ENCODE results near the gene TRAPPC2.

Gene TRAPPC2

DNA sequence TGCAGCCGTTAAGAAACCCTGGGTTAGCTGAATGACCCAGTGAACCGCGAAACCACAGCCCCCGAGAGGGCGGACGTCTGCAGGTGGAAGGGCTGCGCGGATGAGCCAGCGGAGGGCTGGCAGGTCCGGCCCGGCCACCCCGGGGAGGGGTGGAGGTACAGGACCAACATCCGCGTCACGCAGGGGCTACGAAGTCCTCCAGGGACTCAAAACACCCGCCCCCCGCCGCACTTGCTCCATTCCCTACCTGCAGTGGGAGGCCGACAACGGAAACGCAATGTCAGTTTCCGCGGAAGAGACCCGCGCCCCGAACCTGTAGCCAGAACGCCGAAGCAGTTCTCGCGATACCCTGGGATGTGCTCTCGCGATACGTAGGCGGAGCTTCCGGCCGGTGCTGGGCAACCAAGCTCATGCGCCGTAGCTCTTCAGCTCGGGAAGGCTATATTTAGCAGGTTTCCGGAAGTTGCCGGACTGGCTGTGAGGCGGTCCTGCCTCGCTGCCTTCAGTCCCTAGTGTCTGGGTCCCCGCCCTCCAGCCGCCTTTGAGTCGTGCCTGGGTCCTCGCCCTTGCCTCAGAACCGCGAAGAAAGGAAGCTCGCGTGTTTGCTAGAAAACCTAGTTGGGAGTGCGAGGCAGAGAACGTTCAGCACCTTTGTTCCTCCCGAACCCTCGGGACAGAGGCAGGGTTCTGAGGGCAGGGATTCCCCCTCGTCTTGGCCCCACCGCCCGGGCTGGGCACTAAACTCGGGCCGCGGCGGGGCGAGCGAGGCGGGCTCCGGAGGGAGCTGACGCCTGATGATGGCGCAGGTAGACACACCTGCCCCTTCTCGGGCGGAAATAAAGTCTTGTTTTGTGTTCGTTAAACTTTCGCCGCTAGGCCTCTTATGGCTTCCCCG, at the start of gene TRAPPC2, which contains the start of gene OFD1:
TRAPPC2 (minus strand) TSS at position 343 of the 895 bp plus-strand sequence. CDS start 14,657 bp downstream, outside the sequence.
OFD1 (plus strand) TSS at position 471 of the 895 bp plus-strand sequence; CDS start at position 795, 324 bp downstream.
- in situ Hi-C loops (cut with HindIII; ENCODE audit: low sequenced_read_pairs): no loop called here

DNA sequence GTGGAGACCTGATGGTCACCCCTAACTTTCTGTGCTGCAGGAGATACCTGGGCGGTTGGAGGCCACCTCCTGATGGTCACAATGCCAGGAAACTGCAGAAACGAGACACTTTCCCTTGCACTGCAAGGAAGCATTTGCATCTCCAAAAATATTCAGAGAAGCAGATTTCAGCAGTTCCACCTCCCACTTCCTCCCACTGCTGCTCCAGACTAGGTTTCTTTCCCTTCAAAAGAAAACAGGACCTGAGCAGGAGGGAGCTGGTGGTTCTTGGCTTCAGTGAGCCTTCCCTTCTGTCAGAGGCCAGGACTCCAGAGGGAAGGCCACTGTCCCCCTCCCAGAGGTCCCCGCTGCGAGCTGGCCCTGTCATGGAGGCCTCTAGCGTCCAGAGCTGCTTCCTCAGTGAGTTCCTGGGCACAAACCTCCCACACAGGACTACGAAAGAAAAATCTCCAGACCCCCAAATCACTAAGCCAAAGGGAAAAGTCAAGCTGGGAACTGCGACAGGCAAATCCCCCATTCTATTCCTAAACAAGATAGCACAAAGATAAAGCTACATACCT, 46.5 kb upstream of the TRAPPC2 start:
- in situ Hi-C loops (cut with HindIII; ENCODE audit: low sequenced_read_pairs): no loop called here

DNA sequence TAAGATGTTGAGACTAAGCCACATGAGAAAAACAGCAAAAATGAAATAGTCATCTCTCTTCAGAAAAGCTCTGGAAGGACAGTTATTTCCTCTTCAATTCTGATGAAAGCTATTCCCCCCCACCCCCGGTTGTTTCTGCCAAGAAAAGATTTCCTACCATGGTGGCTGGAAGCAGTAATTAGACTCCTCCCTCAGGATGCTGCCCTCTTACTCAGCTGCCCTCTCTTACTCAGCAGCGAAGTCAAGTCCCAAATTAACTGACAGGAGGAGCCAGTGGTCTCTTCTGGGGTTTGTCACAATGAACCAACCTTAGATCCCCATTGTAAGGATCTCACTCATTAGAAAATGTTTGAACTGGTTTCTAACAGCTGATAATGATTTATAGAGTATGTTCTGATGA, 44.5 kb upstream of the TRAPPC2 start:
- in situ Hi-C loops (cut with HindIII; ENCODE audit: low sequenced_read_pairs): loop anchor here (5.0 kb wide), 1 partner anchor 73 kb away; no protein-coding TSS in a partner anchor

DNA sequence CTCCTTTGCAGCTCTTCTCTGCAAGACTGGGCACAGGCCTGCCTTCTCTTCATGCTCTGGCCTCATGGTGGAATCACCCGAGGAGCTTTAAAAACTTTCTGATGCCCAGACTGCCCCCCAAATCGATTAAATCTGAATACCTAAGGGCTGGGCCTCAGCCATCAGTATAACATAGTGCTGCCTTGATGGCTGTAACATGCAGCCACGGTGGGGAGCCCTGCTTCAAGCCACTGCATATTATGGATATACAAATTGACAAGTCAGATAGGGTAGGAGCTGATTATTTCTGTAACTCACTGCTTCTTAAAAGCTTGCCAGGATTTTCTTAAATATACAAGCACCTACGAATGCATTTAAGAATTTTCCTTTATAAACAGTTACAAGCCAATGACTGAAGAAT, 42.0 kb upstream of the TRAPPC2 start:
- in situ Hi-C loops (cut with HindIII; ENCODE audit: low sequenced_read_pairs): loop anchor here (5.0 kb wide), 1 partner anchor 76 kb away; no protein-coding TSS in a partner anchor

DNA sequence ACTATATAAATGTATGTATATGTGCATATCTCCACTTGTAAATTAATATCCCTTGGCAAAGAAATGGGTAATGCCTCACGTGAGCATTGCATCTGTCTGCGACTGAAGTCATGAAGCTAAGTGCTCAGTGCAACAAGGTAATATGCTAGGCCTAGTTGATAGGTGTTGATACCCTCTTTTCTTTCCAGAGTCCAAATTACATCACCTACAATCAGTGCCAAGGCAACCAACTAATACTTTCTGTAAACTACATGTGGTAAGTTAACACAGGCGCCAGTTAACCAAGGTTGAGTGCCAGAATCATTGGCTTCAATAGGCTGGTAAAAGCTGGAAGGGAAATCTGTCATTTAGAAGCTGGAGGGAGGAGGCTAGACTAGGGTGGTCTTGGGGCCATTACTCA, 41.4 kb upstream of the TRAPPC2 start:
- in situ Hi-C loops (cut with HindIII; ENCODE audit: low sequenced_read_pairs): loop anchor here (5.0 kb wide), 1 partner anchor 76 kb away; no protein-coding TSS in a partner anchor

DNA sequence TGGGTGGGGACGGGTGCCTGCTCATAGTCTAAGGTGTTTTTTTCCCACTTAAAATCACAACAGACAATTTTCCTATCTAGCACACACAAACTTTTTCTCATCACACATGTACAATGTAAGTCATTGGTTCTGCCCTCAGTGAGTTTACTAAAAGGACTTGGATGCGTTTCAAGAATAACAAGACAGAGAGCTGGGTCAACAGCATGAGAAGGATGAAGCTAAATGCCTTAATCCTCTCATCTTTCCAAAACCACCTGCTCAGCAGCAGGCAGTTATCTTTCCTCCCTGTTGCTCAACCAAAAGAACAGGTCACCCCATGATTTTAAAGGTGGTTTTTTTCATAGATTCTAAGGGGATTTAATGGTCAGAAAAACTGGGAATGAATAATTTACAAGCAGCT, 40.3 kb upstream of the TRAPPC2 start:
- in situ Hi-C loops (cut with HindIII; ENCODE audit: low sequenced_read_pairs): loop anchor here (5.0 kb wide), 1 partner anchor 78 kb away; no protein-coding TSS in a partner anchor

DNA sequence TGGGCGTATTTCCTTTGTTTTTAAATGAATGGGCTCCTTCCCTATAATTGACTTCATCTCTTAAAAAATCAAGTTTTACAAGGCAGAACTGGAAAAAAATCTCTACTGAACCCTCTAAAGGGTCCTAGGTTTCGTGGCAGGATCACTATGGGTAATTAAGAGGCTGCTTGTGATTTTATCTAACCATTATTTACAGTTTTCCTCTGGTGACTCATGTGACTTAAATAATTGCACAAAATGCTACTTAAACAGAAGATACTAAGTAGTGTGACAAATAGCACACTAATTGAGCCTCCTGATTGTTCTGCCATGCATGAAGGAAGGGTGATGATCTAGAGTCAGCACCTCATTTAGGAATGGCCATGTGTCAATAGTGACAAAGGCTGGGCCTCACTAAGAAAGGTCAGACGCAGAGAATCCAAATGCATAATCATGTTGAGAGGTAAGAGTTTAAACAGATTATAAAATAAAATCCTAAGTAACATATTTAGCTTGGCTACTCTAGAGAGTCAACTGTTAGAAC, 35.7 kb upstream of the TRAPPC2 start:
- in situ Hi-C loops (cut with HindIII; ENCODE audit: low sequenced_read_pairs): no loop called here

DNA sequence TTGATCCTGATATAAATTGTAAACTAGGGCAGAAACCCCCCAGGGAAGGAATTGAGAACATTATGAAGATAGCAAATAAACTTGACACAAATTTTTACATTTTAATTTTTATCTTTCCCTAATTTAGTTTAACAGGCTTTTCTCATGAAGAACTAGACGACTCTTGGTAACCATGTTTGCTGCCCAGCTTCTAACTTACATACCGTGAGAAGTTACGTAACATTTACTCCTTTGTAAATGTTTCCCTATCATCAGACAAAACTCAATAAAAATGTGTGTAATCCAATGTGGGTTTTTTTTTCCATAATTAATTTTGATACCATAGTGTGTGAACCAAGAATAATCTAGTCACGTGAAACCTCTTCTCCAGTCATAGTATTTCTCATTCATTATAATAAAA, 34.5 kb upstream of the TRAPPC2 start:
- in situ Hi-C loops (cut with HindIII; ENCODE audit: low sequenced_read_pairs): no loop called here

DNA sequence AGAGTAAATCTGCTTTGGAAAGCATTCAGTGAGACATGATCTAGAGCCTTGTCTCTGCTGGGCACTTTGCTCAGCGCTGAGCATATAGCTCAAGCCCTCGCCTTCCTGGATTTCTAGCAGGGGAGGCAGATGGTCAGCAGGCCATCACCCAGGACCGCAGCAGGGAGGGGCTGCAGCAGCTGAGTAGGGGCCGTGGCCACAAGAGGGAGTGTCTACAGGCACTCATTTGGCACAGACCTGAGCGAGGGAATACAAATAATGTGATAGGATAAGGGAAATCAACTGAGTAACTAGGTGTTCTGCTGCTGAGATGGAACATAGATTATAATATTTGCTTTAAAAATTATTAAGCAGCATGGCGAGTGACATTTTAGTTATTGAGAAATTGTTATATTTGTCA, 30.3 kb upstream of the TRAPPC2 start:
- in situ Hi-C loops (cut with HindIII; ENCODE audit: low sequenced_read_pairs): no loop called here

DNA sequence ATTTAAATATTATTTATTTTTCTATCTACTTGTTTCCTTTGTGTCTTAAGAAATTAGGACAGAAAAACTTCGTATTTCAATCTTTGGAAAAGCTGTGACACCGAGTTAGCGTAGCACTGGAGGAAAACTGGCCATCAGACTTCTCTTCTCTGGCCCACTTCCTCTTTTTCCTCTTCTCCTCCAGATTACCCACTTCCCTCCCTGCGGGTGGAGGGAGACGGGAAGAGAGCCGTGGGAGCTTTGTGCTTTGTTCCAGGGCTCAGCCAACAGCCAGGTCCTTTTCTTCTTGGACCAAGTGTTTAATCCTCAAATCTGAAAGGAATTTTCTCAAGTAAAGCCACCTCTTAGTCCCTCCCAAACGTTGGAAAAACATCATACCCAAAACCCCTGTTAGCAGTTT, 29.9 kb upstream of the TRAPPC2 start:
- in situ Hi-C loops (cut with HindIII; ENCODE audit: low sequenced_read_pairs): no loop called here

DNA sequence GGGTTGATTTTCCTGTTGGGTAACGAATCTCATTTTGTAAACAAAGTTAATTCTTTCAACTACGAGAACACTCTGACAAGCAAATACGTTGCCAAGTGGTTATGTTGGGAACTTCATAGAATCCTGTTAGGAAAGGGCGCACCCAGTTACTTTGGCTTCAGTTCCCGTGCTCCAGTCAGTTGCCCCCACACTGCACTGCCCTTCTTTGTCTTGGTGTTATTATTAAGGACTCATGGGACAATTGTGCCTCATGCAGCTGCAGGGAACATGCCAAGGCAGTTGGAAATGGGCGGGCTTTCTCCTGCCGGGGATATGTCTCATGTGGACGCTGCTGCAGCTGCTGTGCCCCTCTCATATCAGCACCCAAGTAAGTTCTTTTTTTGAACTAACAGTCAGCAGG, 29.1 kb upstream of the TRAPPC2 start:
- in situ Hi-C loops (cut with HindIII; ENCODE audit: low sequenced_read_pairs): no loop called here

DNA sequence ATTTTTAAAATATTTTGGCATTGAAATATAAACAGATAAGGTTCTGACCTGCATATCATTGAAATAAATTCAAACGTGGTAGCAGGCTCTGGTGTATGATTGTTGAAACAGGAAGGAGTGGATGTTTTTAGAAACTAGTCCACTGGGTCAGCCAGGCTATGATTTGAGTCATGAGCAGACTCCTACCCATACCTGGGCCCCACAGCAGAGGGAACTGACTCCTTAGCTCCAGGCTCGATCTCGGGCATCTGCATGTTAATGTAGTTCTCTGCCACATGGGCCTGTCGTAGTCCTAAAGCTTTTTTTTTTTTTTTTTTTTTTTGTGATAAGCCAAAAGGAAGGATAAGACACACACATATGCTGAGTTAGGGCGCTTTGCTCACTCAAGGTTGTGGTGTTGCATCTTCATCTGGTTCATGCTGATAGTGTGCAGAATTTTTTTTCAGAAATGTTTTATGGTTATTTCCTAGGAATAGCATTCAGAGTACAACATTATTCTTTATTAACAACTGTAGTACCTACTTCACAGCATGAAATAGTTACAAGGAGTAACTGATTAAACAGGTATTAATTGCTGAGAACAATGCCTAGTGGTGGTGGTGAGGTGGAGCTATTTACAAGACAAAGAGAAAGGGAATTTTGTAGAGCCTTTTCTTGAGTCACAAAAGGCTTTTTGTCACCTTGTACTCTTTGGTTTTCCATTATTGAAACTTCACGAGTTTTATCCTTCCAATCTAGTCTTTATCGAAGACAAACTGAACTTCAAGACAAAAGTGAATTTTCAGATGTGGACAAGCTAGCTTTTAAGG, 27.4 kb upstream of the TRAPPC2 start:
- in situ Hi-C loops (cut with HindIII; ENCODE audit: low sequenced_read_pairs): no loop called here

DNA sequence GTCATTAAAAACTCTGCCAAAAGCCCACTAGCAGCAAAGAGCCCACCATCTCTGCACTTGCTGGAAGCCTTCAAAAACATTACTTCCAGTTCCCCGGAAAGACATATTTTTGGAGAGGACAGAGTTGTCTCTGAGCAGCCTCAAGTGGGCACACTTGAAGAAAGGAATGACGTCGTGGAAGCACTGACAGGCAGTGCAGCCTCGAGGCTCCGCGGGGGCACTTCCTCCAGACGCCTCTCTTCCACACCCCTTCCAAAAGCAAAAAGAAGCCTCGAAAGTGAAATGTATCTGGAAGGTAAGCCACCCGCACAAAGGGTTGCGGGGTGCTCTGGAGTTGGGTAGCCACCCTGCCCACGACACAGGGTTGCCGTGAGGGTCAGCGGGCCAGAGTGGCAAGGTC, 26.0 kb upstream of the TRAPPC2 start:
- in situ Hi-C loops (cut with HindIII; ENCODE audit: low sequenced_read_pairs): no loop called here

DNA sequence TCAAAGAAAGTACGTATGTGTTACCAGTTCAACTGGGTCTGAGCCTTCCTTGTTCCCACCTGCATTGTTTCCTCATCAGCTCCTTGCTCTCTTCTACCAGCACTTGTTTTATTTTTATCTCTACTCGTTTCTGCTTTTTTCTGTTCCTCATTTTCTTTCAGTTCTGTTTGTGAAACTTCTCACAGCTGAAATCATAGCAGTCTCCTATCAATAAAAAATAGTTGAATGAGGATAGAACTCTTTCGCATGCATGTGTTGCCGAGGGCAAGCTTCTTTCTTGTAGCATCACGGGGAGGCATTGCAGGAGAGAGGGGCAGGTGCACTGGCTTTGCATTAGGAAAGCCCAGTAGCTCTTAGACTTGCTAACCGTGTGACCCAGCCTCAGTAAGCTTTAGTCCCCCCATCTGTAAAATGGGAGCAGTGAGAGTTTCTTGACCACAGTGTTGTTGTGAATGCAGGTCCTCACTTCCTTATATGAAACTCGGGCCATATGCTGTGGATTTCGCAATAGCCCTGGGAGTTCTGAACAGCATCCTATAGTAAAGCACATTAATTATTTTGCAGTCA, 24.8 kb upstream of the TRAPPC2 start:
- in situ Hi-C loops (cut with HindIII; ENCODE audit: low sequenced_read_pairs): no loop called here

DNA sequence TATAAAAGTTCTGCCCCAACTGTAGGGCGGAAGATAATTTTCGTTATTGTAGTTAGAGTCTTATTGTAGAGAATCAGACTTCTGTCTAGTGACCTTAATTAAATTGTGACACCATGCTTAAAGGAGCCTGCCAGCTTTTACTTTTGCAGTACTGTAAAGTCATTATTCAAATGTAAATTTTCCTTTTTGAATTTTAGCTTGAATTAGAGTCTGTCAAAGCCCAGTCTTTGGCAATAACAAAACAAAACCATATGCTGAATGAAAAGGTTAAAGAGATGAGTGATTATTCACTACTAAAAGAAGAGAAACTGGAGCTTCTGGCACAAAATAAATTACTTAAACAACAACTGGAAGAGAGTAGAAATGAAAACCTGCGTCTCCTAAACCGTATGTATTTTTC, 22.0 kb upstream of the TRAPPC2 start:
- in situ Hi-C loops (cut with HindIII; ENCODE audit: low sequenced_read_pairs): no loop called here

DNA sequence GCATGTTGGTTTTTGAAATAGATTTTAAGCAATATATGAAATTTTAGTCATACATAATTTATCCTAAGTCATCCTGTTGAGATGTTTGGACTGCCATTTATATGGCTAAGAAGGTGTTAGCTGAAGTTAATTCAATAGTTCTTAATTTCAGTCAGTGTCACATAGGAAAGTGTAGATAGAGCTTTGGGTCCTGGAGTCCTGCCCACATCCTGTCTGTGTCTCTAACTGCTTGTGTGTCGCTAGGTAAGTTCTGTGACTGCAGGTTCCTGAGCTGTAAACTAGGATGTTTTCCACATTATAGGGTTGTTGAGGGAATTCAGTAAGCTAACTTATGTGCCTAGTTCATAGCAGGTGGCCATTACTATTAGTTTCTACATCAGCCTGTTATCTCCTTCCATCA, 20.8 kb upstream of the TRAPPC2 start:
- in situ Hi-C loops (cut with HindIII; ENCODE audit: low sequenced_read_pairs): no loop called here

DNA sequence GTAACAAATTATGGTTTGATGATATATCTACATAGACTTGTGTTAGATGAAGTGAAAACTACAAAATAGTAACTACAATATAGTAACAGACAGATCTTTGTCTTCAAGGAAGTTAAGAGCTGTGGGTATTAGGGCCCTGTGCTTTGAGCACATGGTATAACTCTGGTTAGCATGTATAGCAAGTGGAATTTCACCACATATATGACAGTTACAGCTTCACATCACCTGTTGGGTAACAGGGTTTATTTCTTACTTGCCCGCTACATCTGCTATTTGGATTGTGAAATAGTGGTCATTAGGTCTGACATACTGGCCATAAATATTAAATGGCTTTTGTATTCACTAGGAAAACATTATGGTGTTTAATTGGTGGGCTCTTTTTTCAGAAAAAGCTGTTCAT, 20.3 kb upstream of the TRAPPC2 start:
- in situ Hi-C loops (cut with HindIII; ENCODE audit: low sequenced_read_pairs): no loop called here

DNA sequence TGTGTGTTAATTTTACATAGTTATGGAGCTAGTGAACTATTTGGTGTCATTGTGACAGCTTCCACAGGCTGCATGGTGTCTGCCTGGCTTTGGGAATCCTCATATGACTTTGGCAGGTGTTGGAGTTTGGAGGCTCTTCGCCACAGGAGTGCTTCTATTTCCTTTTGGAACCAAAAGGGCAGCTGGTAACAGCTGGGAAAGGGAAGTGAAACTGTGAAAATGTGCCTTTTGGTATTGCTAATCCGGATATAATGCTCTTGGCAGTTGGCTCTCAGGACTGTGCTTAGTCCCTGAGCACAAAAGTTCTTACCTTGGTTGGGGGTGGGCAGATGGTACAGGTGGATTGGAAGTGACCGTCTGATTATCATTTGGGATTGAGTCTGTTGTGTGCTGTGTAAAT, 18.2 kb upstream of the TRAPPC2 start:
- in situ Hi-C loops (cut with HindIII; ENCODE audit: low sequenced_read_pairs): no loop called here

DNA sequence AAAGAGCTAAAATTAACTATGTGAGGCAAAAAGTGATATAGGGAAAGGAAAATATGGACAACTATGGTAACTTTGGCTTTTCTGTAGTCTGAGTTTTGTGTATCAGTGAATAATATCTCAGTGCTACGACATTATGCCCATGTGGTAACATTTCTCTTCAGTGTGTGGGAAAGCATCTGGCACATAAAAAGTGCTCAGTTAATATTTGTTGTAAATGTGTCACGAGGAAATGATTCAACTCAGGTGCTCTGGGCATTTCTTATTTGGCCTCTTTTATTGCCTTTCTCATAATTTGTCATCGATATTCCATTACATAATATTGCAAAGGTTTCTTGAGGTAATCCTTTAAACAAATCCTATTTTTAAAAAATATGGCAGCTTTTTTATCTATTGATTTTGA, 17.7 kb upstream of the TRAPPC2 start:
- in situ Hi-C loops (cut with HindIII; ENCODE audit: low sequenced_read_pairs): no loop called here

DNA sequence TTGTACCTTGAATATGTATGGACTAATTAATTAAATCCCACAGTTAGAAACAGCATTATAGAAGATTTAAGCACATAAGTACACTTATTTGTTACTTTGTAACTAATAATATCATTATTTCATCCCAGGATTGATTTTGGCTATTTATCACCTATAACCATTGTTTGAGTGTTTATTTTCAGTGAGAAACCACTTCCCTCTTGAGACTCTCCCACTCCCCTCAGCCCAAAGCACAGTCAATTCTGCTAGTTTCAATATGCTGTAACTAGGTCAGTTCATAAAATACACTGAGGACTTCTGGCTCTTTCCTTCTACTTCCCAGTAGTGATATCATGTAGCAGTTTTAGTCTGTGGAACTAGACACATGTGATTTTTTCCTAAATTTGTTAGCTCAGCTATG, 16.4 kb upstream of the TRAPPC2 start:
- in situ Hi-C loops (cut with HindIII; ENCODE audit: low sequenced_read_pairs): no loop called here

DNA sequence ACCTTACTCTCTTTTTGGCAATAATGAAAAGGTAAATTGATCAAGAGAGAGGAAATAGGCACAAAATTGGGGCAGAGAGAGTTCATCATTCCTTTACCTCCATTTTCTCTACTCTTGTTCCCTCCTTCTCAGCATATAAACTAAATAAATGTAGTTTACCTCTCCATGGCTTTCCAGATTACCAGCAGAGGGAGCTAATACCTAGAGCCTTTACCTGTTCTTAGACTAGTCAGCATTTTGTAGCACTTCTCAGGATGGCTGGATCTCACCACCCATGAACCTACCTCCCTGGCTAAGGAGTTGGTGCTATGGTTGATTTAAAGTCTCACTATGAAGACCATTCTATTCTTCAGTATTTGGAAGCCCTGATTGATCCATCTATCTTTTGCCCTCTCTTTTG, 15.8 kb upstream of the TRAPPC2 start:
- in situ Hi-C loops (cut with HindIII; ENCODE audit: low sequenced_read_pairs): no loop called here
